ENCODE results near the gene ZNRF3.
A peak's percentile ranks its signal among the peaks of the same experiment; 100 is the strongest.
"Not testable (repeated sequence)": the region's sequence is repeated elsewhere in the genome, so short reads cannot be mapped to it uniquely, and the experiment has no call there.

The ZNRF3 gene

DNA sequence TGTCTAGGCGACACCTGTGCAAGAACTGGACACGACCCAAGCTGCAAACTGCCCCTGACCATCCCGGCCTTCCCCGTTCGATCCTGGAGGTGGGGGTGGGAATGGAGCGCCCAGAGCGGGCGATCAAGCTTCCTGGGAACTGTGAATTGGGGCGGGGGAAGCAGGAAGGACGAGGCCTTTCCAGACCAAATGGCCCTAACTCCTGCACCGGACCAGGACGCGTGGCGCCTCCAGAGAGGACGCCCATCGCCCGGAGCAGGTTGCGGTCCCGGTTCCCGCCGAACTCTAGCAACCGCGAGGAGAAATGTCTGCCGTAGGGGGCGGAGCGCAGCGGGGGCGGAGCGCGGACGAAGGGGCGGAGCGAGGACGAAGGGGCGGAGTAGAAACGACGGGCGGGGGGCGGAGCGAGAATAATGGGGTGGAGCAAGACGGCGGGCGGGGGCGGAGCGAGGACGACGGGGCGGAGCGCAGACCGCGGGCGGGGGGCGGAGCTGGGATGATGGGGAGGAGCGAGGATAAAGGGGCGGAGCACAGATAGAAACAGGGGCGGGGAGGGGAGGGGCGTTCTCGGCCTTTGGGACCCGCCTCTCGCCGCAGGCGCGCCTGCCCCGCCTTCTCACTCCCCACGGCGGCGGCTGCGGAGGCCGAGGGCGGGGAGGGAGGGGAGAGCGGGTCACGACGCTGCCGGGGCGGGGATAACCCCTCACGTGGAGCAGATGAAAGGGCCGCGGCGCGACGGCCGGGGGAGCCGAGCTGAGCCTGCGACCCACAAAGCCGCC lies at the start of gene ZNRF3:
ZNRF3 (plus strand) TSS at position 695 of the 779 bp plus-strand sequence. CDS start 195 bp downstream, outside the sequence.
- TF ChIP-seq ZNF274 (IDR thresholded peaks at IDR 0.05; ENCODE audit: low read depth, low read length) = no peak
- H3K4me3 ChIP-seq (ENCODE audit: low read length) = peak within 1 kb of the TSS; percentile 37; the same call in 1 of the 2 replicates

DNA sequence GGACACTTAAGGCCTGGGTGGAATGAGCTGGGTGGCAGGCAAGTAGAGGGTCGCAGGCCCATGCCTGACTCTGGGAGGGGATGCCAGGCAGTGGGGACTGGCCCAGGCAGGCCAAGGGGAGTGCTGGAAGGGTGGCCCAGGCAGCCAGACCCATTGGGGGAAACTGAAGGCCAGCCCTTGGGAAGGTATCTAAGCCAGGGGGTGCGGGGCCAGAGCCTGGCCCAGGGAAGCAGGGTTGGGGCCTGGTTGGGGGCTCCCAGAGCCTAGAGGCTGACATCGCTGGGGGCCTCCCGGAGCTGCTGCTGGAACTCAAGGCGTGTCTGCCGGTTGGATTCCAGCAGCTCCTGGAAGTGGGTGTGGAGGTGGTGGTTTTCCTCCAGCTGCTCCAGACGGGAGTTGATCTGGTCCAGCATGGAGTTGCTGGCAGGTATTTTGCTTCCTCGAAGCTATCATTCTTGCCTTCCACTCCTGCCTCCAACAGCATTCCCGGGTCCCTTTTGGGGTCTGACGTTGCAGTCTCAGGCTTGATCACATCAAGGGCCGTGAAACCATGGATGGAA lies 47.7 kb upstream of the ZNRF3 start:
- no peak for TF ChIP-seq ZNF274 (IDR thresholded peaks at IDR 0.05; ENCODE audit: low read depth, low read length)
- no peak overlapping the region for H3K4me3 ChIP-seq (ENCODE audit: low read length)

DNA sequence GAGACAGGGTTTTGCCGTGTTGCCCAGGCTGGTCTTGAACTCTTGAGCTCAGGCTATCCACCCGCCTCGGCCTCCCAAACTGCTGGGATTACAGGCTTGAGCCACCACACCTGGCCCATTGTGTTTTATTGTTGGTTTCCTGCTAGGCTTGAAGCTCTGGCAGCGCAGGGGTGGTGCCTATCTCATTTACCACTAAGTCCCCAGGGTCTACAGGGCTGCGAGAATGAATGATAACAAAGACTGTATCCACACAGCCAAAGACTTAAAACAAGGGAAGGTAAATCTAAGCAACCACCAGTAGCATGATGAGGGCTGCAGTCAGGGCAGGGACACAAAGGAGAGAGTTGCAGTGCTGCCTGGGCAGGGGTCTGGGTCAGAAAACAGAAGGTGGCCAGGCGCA lies 45.7 kb upstream of the ZNRF3 start:
- TF ChIP-seq ZNF274 (IDR thresholded peaks at IDR 0.05; ENCODE audit: low read depth, low read length) = no peak
- no peak overlapping the region for H3K4me3 ChIP-seq (ENCODE audit: low read length)

DNA sequence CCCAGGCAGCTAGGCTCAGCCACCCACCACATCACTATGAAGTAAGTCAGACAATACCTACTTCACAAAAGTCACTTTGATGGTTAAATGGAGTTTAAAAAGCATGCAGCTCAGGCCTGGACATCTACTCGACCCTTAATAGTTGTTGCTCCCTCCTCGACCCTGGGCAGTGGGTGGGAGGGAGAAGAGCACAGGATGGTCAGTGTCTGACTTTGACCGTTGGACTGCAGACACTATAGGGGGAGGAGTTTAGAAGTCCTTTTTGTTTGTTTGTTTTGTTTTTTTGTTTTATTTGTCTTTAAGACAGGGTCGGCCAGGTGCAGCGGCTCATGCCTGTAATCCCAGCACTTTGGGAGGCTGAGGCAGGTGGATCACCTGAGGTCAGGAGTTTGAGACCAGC lies 44.4 kb upstream of the ZNRF3 start:
- no peak for TF ChIP-seq ZNF274 (IDR thresholded peaks at IDR 0.05; ENCODE audit: low read depth, low read length)
- H3K4me3 ChIP-seq (ENCODE audit: low read length) = no peak overlapping the region

DNA sequence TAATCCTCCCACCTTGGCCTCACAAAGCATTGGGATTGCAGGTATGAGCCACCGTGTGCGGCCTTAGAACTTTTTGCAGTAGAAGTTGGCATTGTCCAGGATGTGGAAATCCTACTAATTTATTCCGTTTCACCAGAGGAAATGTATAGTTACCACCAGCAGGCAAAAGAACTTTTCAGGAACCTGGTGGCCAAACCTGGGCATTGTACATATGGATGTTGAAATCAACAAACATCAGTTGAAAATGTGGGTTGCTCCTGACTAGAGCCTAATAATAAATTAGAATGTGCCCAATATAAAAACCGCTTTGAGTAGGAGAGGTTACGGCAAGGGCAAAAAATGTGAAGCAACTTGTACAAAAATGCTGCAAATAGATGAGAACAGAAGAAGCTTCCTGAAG lies 42.3 kb upstream of the ZNRF3 start:
- no peak for TF ChIP-seq ZNF274 (IDR thresholded peaks at IDR 0.05; ENCODE audit: low read depth, low read length)
- H3K4me3 ChIP-seq (ENCODE audit: low read length) = no peak overlapping the region

DNA sequence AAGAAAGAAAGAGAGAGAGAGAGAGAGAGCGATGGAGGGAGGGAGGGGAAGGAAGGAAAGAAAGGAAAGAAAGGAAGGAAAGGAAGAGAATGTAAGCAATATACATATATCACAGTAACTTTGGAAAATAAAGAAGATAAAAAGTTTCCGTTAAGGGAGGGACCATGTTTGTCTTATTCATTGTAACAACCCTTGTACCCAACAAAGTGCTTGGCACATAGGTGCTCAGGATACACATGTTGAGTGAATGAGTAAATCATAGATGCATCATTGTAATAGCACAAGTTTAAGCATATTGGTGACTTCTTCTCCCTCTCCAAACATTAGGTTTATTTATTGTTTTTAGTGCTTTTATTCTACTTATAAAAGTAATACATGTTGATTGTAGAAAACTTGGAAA lies 39.7 kb upstream of the ZNRF3 start:
- no peak overlapping the region for H3K4me3 ChIP-seq (ENCODE audit: low read length)
- TF ChIP-seq ZNF274 (IDR thresholded peaks at IDR 0.05; ENCODE audit: low read depth, low read length) = no peak

DNA sequence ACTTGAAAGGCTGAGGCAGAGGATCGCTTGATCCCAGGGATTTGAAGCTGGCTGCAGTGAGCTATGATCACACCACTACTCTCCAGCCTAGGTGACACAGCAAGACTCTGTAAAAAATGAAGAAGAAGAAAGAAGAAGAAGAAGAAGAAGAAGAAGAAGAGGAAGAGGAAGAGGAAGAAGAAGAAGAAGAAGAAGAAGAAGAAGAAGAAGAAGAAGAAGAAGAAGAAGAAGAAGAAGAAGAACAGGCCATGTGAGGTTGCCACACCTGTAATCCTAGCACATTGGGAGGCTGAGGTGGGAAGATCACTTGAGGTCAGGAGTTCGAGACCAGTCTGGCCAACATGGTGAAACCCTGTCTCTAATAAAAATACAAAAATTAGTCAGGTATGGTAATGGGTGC lies 39.1 kb upstream of the ZNRF3 start:
- H3K4me3 ChIP-seq (ENCODE audit: low read length) = not testable (repeated sequence)

DNA sequence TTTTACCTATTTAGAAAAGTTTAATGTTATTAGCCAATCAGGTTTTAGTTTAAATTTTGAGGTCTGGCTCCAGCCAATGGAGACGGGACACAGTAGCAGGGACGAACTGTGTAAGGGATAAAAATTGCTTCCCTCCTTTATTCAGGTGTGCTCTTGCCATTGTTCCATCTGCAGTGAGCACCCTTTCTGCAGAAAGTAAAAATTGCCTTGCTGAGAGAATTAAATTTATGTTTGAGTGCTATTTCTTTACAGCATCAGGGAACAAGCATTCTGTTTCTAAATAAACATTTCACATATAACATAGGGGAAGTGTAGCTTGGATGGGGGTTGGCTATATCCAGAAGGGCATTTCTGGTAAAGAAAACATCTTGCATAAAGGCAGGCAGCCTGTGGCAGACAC lies 36.4 kb upstream of the ZNRF3 start:
- no peak overlapping the region for H3K4me3 ChIP-seq (ENCODE audit: low read length)
- no peak for TF ChIP-seq ZNF274 (IDR thresholded peaks at IDR 0.05; ENCODE audit: low read depth, low read length)

DNA sequence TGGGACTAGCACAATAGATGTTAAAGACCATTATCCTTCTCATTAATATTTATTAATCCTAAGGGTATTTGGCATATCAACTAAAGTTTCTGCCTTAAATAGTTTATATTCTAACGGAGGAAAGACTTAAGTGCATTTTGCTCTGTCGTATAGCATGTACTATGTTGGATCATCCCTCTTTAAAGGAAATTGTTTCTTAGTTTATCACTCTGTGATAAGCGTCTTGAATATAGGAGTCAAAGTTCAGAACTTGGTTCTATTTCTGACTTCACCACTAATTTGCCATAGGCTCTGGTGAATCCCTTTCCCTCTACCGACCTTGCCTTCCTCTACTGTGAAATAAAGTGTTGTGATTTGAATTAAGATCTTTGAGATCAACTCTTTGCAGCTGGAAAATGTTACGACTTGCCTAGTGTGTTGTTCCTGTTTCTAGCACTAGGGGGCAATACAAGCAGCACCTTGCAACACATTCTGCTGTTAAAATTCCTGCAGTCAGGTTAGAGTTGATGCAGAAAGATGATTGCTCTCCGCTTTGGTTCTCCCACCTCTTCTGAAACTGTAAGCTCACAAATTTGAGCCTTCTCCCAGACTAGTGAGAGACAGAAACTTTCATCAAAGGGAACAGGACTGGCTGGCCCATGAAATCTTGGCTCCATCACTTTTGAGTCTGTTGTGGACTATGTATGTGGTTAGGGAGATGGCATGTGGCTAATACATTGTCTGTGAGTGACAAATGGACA lies 27.8 kb upstream of the ZNRF3 start:
- TF ChIP-seq ZNF274 (IDR thresholded peaks at IDR 0.05; ENCODE audit: low read depth, low read length) = no peak
- H3K4me3 ChIP-seq (ENCODE audit: low read length) = no peak overlapping the region

DNA sequence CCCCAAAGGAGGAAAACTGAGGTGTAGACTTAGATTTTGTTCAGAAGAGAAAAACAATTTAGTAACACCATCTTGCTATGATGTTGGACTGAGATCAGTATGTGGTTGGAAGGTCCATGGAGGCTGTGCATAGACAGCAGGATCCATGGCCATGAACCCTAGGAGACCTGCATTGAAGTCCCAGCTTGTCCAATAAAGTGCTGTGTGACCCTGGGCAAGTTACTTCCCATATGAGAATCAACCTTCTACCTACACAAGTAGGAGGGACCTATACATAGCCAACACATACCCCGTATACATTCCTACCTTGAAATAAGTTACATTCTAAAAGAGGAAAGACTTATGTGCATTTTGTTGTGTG lies 27.3 kb upstream of the ZNRF3 start:
- TF ChIP-seq ZNF274 (IDR thresholded peaks at IDR 0.05; ENCODE audit: low read depth, low read length) = no peak

DNA sequence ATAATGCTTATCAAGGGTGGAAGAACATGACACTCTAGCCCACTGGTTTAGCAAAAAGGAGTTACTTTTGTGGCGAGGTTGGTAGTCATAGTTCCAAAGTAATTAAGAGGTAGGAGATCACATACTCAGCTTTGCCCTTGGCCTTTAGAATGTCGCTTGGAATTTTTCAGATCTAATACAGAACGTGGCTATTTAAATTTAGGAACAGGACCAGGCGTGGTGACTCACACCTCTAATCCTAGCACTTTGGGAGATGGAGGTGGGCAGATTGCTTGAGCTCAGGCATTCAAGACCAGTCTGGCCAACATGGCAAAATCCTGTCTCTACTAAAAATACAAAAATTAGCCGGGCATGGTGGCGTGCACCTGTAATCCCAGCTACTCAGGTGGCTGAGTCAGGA lies 26.1 kb upstream of the ZNRF3 start:
- no peak overlapping the region for H3K4me3 ChIP-seq (ENCODE audit: low read length)
- TF ChIP-seq ZNF274 (IDR thresholded peaks at IDR 0.05; ENCODE audit: low read depth, low read length) = no peak

More for the DNA sequence above, 27.3 kb upstream of the ZNRF3 start:
- no peak overlapping the region for H3K4me3 ChIP-seq (ENCODE audit: low read length)

DNA sequence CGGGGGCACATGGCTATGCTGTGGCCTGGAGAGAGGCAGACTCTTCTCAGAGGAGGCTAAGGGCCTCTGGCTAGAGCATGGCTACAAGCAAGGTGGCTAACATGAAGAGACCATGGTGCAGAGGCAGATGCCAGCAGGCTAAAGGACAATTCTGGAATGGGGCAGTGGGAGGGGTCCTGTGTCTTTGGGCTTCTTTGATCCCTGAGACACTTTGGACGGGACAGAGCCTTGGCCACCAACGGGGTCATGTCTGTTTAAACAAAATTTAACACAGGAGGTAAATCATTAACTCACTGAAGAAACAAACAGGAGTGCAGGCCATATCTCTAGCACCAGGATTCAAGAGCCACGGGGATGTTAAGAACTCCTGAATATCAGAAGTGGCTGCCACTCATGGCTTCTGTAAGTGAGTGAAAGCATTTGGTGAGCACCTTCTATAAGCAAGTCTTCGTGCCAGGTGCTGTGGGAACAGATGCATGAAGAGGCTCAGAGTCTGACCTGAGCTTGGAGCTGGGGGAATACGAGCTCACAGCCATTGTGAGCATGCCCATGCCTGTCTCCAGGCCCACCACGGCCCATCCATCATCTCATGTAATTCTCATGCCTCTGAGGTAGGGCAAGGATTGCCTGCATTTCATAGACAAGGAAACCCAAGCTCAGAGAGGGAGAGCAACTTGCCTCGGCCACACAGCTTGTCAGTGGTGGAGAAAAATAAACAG lies 18.3 kb upstream of the ZNRF3 start:
- TF ChIP-seq ZNF274 (IDR thresholded peaks at IDR 0.05; ENCODE audit: low read depth, low read length) = no peak
- no peak overlapping the region for H3K4me3 ChIP-seq (ENCODE audit: low read length)

DNA sequence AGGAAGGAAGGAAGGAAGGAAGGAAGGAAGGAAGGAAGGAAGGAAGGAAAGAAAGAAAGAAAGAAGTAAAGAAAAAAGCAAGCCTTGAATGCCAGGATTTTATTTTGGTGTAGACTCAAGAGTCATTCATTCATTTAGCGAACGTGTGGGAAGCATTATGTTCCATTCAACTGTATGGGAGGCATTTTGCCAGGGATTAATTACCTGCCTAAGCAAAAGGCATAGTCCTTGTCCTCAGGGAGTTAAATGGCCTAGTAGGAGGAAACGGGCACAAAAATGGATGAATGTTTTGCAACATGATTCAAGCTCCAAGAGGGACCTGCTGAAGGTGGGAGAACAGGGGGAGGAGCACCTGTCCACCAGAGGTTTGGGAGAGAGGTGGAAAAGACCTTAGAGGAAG lies 16.2 kb upstream of the ZNRF3 start:
- no peak for TF ChIP-seq ZNF274 (IDR thresholded peaks at IDR 0.05; ENCODE audit: low read depth, low read length)
- H3K4me3 ChIP-seq (ENCODE audit: low read length) = no peak overlapping the region

DNA sequence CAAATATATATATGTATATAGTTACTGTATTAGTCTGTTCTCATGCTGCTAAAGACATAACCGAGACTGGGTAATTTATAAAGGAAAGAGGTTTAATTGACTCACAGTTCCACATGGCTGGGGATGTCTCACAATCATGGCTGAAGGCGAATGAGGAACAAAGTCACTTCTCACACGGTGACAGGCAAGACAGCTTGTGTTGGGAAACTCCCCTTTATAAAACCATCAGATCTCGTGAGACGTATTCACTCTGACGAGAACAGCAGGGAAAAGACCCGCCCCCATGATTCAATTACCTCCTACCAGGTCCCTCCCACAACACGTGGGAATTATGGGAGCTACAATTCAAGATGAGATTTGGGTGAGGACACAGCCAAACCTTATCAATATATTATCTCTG lies 15.0 kb upstream of the ZNRF3 start:
- not testable (repeated sequence) for H3K4me3 ChIP-seq (ENCODE audit: low read length)

DNA sequence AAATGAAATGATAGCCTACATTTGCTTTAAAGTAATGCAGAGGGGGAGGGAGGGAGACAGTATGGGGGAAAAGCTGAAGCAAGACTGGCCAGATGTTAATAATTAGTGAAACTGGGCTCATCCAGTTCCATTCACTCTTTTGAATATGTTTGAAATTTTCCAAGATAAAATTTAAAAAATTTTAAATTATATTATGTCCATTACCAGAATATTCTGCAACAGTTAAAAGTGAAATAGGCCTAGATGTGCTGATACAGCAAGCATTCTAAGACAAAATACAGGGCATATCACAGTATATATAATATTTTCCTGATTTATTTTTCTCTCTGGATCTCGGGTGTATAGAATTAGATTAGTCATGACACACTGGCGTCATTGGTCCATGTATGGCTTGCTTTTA lies 13.6 kb upstream of the ZNRF3 start:
- no peak for TF ChIP-seq ZNF274 (IDR thresholded peaks at IDR 0.05; ENCODE audit: low read depth, low read length)
- no peak overlapping the region for H3K4me3 ChIP-seq (ENCODE audit: low read length)

All from GM08714 (cell line).